Suppressor macrophage (primary cell): ENCODE data around the gene H6PD.

ENCODE experiments used
- DNase-seq, 4 experiments: peaks; one replicate each; pipeline ENCODE4 v3.0.0-alpha.2; 2020 to 2022

Gene H6PD

DNA sequence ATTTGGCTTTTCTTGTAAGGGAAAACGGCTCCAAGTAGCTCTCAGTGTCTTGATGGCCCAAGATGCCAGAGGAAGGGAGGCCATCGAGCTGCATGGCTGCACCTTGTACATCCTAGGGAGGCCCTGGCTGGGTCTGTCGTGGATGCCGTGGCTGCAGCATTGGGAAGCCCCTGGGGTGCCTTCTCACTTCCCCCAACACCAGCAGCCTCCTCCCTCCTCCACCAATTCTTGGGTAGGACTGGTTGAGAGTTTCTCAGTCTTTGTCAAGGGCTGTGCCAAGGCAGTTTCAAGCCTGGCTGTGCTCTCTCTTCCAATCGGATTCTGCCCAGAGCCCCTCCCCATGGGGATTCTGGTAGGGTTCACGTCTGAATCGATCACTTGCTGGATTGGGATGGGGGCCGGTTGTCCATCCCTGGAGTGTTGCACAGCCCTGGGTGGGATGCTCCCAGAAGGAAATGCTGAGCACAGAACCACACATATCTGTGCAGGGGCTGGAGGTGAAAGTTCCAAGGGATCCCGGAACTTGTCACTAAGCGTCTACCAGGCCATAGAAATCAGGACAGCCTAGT, 44.1 kb downstream of the H6PD start:
- DNase-seq, result peak in 1 of 4 experiments; percentile 24

DNA sequence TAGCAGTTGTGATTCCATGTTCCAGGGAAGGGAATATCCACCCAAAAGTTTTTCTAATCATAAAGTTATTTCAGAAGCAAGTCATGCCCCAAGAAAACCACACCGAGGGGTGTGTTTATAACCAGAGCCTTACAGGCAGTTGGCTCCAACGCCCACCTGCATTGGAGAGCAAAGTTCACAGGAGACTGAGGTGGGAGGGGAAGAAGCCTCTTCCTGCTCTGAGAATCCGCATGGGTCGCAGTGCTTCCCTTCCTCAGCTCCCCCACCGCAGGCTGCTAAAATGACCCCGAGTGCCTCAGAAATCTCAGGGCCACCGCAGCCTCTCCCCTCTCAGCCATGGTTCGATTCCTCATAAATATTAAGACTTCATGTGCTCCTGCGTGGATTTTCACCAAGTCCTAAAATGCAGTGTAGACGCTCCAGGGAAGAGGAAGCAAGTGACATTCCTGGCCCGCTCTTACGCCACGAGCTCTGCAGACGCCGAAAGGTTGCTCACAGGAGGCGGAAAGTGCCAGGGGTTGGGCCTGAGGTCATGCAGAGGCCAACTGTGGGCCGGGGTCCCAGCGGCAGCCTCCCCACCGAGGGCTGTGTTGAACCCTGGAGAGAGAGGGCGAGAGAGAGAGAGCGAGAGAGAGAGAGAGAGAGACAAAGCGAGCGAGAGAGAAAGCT, 44.7 kb downstream of the H6PD start:
- peak; percentile 79 to 92 (median 86) for DNase-seq

DNA sequence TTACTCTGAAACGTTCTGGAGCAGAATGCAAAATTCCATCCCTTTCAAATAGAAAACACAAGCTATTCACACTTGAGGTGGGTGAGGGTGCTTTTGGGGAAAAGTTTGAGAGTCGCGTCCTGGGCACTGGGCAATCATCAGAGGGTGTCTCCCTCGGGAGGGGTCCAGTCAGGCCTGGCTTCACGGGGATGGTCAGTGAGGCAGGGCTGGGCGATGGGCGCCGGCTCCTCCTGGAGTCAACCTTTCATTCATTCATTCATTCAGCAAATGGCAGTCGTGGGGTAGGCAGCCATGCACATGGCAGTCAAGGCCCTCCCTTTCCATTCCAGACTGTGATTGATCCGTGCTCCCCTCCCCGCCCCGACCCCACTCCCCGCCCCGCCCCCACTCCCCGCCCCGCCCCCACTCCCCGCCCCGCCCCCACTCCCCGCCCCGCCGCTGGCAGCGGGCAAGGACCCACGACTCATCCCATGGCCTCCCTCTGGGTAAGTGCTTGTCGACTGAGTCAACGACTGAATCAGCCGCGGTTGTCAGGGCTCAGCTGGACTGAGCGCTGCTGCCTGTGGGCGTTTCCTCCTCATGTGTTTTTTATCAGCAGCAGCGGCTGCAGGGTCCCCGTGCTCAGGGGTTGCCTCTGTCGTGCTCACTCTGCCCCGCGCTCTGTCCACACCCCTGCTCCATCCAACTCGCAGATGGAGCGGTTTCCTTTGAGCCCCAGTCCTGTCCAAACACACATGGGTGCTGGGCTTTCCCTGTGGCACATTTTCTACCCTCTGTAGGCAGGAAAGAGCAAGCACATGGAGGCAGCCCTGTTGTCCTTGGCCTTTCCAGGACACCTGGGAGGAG, 45.7 kb downstream of the H6PD start:
- peak; percentile 89 to 95 (median 92) for DNase-seq

DNA sequence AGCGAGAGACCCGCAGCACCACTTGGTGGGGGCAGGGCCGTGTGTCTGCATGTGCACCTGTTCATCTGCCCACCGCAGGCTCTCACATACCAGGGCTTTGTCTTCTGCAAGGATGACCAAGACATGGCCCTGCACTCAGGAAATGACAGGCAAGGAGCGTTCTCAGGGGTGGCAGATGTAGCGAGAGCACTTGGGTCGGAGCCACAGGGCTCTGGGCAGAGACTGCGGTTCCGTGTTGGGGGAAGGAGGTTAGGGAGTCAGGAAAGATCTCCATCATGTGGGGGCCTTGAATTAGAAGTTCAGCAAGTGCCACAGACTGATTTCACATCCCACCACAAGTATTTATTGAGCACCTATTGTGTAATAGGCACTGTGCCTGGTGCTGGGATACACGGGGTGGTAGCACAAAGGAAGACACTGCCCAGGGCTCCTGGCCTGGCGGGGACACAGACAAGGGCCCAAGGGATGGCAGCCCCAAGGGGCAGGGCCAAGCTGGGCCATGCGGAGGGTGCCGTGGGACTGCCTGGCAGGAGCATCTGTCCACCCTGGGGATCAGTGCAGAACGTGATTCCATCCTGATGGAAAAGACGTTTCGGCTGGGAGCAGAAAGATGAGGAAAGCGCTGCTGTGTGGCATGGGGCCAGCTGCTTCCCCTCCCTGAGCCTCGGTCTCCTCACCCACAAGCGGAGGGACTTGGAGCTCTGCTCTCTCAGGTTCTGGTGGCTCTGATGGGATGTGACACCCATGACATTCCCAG, 46.7 kb downstream of the H6PD start:
- no peak for DNase-seq

DNA sequence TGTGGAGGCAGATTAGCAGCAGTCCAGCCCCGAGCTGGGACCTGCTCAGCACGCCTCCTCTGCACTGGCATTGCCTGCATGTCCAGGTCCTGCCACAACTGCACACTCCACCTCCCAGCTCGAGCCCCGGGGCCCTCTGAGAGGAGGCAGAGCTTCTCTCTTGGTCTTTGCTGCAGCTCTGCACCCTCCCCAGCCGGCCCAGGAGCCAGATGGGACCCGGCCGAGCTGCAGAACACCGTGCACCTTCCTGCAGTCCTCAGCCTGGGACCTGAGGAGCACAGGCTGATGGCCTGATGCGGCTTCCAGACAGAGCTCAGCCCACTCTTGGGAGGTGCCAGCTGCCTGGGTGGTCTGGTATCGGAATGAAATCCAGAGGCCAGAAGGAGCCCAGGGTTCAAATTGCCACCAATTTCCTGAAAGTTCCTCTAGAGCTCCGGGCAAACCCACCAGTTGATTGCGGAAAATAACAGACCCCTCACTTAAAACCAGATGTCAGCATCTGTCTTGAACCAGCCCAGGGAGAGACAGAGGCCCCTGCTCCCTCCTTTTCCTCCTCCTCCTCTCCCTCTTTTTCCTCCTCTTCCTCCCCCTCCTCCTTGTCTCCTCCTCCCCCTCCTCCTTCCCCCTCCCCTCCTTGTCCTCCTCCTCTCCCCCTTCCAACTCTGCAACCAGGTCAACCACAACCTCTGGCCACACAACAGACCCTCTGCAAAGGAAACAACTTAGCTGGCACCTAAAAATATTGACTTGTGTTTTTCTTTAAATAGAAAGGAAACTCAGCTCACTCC, 47.5 kb downstream of the H6PD start:
- no peak for DNase-seq

DNA sequence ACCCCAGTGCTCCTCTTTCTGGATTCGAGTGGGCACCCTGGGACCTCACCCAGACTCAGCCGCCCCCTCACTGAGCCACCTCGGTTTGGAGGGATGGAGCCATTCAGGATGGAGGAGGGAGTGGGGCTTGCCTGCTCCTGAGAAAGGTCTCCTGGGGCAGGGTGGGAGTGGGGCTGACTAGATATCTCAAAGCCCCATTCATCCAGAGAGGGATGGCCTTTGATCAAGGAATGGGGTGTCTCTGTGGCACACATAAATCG, 48.1 kb downstream of the H6PD start:
- no peak for DNase-seq

DNA sequence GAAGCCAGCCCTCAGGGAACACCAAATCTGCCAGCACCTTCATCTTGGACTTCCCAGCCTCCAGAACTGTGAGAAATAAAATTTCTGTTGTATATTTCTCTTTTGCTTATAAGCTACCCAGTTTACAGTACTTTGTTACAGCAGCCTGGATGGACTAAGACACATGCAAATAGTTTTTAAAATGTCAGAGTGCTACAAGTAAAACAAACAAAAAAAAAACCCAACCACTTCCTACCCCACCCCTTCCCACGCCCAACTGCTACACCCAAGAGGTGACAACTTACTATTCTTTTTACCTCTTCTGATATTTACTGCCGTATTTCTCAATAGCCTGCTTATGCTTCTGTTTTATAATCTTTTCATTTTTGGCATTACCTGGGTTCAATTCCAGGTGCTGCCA, 49.5 kb downstream of the H6PD start:
- DNase-seq, result no peak

DNA sequence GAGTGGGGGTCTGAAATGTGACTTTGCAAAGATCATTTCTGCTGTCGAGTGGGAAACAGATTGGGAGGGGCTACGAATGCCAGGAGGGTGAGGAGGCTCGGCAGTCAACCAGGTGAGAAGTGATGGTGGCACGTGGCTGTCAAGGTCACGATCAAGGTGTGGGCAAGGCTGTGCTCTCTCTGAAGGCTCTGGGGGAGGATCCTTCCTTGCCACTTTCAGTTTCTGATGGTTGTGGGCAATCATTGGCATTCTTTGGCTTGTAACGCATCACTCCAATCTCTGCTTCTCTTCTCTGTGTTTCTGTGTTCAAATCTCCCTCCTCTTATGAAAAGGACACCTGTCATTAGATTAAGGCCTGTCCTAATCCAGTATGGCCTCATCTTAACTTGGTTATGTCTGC, 52.0 kb downstream of the H6PD start:
- no peak for DNase-seq

DNA sequence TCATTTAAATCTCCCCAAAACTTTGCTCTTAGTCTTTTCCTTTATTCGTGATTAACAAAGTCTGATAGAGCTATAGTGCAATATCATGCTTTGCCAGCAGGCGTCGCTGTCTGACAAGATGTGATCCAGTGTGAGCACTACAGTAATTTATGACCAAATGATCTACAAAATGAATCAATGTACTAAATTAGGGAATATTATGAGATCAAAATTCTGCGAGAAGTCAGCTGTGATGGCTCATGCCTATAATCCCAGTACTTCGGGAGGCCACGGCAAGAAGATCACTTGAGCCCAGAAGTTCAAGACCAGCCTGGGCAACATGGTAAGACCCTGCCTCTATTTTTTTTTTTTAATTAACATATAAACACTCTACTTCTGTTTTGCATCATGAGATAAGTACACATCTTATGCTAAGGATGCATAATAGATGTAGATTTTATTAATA, 54.5 kb downstream of the H6PD start:
- DNase-seq, result peak; percentile 86 to 93 (median 90)

DNA sequence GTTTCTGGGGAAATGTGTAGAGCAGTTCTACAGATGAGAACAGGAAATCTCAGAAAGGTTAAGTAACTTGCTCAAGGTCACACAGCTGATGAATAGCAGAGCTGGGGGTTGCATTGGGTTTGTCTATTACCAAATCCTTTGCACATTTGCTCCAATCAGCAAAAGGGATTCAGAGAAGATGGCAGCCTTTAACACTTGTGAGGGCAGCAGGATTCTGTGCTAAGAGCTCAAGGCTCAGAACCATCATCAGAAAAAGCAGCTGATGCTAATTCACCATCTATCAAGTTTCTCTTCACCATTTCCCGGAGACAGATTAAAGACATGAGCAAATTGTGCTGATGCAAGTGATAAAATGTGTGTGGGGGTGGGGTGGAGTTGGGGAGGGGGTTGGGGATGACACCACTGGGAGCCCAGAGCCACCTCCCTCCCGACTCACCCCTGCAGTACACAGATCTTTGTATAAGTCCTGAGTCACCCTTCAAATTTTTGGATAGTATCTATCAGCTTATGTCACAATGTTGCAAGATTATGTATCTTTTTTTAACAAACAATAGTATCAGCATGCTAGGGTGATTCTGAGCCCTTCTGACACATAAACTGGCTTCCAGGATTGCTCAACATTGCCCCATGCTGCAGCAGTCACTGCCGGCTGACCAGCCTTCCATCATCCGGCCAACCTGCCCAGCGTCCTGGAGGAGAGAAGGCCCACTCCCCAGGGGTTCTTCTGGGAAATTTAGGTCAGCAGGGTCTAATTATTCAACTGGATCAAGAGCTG, 55.3 kb downstream of the H6PD start:
- DNase-seq, result peak; percentile 84 to 96 (median 90)

DNA sequence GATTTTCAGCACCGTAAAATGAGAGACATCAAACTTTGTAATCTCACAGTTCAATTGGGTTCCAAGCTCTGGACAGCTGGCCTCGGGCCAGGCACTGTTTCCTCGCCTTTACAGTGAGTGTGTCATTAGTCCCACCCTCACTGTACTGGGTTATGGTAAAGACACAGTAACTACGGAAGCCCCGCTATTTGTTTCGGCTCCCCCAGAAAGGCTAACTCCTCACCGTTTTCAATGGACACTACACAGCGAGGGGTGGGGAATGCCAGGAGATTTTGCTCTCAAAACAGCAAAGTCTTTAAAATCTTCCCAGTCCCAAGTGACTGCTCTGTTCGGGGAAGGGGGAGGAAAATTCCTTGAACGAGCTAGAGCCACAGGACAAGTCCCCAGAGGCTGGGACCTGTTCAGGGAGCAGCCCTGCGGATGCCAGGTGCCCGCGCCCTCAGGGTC, 57.4 kb downstream of the H6PD start:
- peak; percentile 49 to 65 (median 57) for DNase-seq

DNA sequence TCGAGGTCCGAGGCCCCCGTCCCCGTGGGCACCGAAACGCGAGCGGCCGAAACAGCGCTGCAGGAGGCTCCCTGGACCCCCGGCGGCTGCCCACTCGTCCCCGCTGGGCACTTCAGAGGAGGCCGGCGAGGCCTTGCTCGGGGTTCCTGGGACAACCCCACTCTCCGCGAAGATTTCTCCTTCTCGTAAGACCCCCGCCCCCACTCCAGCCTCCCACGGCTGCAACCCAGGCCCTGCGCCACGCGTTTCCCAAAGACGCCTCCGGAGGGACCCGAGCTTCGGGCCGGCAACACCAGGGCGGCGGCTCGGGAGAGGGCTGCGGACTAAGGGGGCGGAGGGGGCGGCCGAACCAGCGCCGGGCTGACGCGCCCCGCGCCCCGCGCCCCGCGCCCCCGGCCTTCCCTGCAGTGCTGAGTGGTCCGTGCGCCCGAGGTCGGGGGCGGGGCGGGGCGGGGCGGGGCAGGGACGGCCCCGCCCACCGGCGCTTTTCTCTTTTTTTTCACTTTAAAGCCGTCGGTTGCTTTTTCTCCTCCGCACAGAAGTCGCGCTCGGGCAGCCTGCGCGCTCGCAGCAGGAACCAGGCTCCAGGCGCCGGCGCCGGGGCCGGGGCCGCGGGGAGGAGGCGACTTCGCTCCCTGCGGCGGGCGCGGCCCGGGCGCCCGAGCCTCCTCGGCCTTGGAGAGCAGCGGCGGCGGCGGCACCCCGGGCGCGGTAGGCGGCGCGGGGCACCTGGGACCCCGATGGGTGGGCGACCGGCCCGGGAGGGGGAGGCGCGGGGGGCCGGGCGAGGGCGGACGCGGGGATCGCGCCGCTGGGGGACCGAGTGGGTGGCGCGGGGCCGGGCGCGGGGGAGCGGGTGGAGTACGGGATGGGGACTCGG, 58.0 kb downstream of the H6PD start, which contains the start of gene SPSB1:
TSS of gene SPSB1 (plus strand) at position 534 of the 880 bp plus-strand sequence. CDS start 62,998 bp downstream, outside the sequence.
- peak; percentile 88 to 93 (median 92) for DNase-seq

DNA sequence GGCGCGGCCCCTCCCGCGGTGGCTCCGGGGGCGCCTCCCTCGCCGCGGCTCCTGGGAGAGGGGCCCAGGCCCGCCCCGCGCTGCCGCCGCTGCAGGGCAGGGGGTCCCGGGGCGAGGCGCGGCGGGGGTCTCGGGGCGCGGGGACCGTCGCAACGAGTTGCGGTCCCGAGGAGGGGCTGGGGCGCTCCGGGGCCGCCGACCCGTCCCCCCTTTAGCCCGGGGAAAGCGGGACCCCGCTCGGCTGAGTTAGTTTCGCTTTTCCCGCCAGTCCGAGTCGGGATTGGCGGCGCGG, 58.6 kb downstream of the H6PD start:
- no peak for DNase-seq

DNA sequence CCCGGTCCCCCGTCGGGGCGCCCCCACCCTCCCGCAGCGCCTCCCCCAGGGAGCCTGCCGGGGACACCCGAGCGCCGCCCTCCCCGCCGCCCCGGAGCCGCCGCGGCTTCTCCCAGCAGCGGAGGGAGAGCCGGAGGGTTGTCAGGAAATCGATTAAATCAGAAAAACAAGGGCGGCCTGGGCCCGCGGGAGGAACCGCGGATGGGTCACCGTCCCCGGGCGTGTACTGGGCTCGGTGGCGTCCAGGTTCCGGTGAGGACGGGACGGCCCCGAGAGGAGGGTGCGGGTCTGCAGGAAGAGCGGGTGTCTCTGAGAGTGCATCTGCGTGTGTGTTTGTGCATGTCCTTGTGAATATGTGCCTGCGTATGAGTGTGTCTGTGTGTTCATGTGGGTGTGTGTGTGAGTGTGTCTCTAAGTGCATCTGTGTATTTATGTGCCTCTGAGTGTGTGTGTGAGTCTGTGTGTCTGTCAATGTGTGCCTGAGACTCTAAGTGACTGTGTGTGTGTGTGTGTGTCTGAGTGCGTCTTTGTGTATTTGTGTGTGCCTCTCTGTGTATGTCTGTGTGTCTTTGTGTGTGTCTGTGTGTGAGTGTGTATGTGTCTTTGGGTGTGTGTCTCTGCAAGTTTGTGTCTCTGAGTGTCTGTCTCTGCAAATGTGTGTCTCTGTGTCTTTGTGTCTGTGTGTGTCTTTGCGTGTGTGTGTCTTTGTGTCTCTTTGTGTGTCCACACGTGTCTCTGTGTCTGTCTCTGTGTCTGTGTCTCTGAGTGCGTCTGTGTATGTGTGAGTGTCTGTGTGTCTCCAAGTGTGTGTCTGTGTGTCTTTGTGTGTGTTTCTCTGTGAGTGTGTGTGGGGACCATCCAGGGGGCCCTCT, 59.2 kb downstream of the H6PD start:
- DNase-seq, result peak in 2 of 4 experiments; percentile 49 to 58

DNA sequence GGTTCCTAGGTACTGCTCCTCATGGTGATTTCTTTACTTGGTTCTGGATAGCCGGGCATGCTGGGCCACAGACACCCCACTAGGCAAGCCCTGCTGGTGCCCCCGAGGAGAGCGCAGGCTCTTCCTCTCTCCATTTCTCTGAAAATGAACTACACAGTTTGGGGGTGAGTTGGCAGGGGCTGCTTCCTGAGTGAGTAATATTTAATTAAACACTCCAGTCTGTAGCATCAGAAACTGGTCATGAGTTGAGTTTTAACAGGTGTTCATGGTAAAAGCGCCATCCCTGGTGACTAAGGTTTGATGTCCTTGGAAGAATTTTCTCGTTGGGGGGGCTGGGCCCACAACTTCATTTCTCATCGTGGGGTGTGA, 59.8 kb downstream of the H6PD start:
- peak in 1 of 4 experiments; percentile 27 for DNase-seq

DNA sequence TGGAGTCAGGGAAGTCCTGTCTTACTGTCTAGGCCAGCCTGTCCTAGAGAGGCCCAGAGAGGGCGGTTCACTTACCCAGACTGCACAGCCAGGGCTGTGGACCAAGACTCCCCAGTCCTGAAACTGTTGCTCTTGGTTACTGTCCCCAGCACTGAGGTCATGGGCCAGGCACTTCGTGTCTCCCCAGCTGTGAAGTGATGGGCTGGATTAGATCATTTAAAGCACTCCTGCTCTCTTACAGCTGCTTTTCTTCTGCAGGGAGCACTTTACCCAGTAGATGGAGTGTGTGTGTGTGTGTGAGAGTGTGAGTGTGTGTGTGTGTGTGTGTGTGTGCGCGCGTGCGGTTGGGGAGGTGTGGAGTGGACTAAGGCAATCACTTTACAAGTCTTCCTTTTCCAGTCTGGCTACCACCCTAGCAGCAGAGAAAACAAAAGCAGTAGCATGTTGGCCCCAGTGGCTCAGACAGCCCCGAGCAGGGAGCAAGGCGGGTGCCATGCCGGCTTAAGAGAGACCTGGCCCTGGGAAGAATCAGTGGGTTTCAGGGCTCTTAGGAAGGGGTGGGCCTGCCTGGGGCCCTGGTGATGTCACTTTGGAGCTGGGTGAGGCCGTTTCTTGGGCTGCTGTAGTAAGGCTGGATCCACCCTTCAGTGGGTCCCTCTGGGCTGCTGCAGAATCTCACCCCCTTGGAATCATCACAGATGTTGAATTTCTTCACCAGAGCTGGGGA, 60.5 kb downstream of the H6PD start:
- peak in 2 of 4 experiments; percentile 45 to 46 for DNase-seq

DNA sequence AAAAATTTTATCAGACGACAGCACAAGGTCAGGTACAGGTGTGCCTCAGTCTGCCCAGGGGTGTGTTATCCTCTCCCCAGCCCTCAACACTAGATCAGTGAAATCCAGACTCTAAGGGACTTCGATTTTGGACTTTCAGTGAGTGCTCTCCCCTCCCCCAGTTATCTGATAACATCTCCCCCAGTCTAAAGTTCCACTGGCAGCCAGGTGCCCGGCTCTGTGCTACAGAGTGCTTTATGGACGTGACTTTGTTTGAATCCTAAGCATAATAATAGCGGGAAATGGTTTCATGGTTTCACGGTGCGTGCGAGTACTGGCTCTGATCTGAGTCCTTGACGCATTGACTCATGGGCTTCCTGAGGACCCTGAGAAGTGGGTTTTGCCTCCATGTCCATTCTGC, 61.3 kb downstream of the H6PD start:
- DNase-seq, result no peak

DNA sequence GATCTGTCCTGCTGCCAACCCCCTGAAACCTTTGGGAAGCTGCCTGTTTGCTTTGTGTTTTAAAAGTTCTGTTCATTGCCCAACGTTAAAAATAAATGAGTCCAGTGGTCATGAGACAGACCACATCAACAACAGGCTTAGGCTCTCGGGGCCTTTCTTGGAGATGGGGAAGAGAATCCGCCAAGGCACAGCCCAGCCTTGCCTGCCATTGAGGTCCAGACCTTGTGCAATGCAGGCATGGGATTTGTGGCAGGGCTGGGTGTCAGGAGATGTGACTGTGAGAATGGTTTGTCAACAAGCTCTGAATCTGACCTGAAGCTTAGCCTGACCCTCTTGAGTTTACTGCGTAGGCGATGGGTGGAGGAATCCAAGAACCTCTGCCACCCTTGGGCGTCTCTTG, 62.3 kb downstream of the H6PD start:
- DNase-seq, result peak; percentile 64 to 81 (median 74)

DNA sequence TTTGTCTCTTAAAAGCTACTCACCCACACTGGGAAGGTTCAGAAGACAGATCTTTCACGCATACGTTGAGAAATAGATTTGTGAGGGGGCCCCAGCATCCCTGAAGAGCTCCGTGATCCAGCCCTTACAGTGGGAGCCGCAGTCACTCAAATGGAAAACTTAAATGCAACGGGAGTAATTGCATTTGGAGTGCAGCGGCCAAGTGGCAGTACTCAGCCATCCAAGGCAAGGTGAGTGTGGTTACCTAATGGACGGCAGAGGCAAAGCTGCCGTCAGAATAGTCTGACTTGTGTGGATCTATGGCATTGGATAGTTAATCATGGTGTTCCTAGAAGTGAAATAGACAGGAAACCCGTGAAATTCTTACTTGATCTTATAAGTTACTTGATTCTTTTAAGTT, 63.3 kb downstream of the H6PD start:
- DNase-seq, result no peak
